Measurements from ENCODE around the gene PPP3CB. TPM values are rescaled to one million over a fixed set of nuclear protein-coding genes. Genes with fewer than 3 reads are reported as not detected.

PPP3CB gene
- total RNA-seq, 1 donor from 2014 or later = 47.0 TPM

GRCh38 chr10:73424478-73424877 is 71.3 kb downstream of the PPP3CB start:
- TF ChIP-seq, protein P1, sequence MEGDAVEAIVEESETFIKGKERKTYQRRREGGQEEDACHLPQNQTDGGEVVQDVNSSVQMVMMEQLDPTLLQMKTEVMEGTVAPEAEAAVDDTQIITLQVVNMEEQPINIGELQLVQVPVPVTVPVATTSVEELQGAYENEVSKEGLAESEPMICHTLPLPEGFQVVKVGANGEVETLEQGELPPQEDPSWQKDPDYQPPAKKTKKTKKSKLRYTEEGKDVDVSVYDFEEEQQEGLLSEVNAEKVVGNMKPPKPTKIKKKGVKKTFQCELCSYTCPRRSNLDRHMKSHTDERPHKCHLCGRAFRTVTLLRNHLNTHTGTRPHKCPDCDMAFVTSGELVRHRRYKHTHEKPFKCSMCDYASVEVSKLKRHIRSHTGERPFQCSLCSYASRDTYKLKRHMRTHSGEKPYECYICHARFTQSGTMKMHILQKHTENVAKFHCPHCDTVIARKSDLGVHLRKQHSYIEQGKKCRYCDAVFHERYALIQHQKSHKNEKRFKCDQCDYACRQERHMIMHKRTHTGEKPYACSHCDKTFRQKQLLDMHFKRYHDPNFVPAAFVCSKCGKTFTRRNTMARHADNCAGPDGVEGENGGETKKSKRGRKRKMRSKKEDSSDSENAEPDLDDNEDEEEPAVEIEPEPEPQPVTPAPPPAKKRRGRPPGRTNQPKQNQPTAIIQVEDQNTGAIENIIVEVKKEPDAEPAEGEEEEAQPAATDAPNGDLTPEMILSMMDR (IDR thresholded peaks at IDR 0.05) = no peak
- no peak for TF ChIP-seq EZH2phosphoT487 (IDR thresholded peaks at IDR 0.05)
- TF ChIP-seq EZH2 (IDR thresholded peaks at IDR 0.05) = no peak
- no peak overlapping the region for H3K9ac ChIP-seq
- Mint-ChIP-seq H3K4me3 (no peak overlapping the region), H3K27ac (no peak overlapping the region), H3K9me3 (no peaks in the 10 kb centered on the region), H3K36me3 (peaks cover 18% of the 10 kb centered on the region), H3K4me1 (no peaks in the 10 kb centered on the region), H3K27me3 (ENCODE audit: insufficient read depth, low read depth) (no peaks in the 10 kb centered on the region)
- no peaks in the 10 kb centered on the region for H3F3A ChIP-seq (ENCODE audit: low read depth)
- H3K9me3 ChIP-seq (ENCODE audit: low read depth) = no peaks in the 10 kb centered on the region
- DNase-seq (ENCODE audit: low spot score) = no peak
- H3K4me1 ChIP-seq = no peaks in the 10 kb centered on the region
- no peaks in the 10 kb centered on the region for H3K36me3 ChIP-seq
- H3K4me2 ChIP-seq = no peak overlapping the region
- H4K20me1 ChIP-seq (ENCODE audit: low read depth) = no peaks in the 10 kb centered on the region
- H2AFZ ChIP-seq (replicated peaks) = no peak overlapping the region
- H3K79me2 ChIP-seq (ENCODE audit: low read depth) = no peaks in the 10 kb centered on the region
- no peak overlapping the region for H3K27ac ChIP-seq
- H3K27me3 ChIP-seq = no peaks in the 10 kb centered on the region
- no peak overlapping the region for H3K4me3 ChIP-seq

DNA sequence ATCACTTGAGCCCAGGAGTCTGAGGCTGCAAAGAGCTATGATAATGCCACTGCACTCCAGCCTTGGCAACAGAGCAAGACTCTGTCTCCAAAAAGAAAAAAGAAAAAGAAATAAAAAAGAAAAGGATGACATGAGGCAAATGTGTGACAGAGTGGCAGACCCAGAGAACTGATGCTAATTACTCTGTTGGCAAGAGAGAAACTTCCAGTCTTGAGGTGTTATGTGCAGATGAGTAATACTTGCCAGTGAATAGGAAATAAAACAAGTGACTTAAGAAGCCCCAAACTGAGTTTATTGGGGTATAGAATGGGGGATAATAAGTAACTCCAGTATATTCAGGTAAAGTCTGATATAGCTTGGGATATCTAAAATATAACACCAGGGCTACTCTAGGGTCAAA is 72.5 kb downstream of the PPP3CB start:
- Histone ChIP-seq H3K4me1 (no peaks in the 10 kb centered on the region), H3K4me3 (no peak overlapping the region), H3K79me2 (ENCODE audit: low read depth) (no peaks in the 10 kb centered on the region), H4K20me1 (ENCODE audit: low read depth) (no peaks in the 10 kb centered on the region), H3K9ac (no peak overlapping the region), H3K9me3 (ENCODE audit: low read depth) (no peaks in the 10 kb centered on the region), H3F3A (ENCODE audit: low read depth) (no peaks in the 10 kb centered on the region), H3K27ac (no peak overlapping the region), H3K36me3 (no peaks in the 10 kb centered on the region), H2AFZ (replicated peaks) (no peak overlapping the region), H3K27me3 (no peaks in the 10 kb centered on the region), H3K4me2 (no peak overlapping the region)
- TF ChIP-seq EZH2 (IDR thresholded peaks at IDR 0.05) (no peak), EZH2phosphoT487 (IDR thresholded peaks at IDR 0.05) (no peak)
- TF ChIP-seq, protein P1 (IDR thresholded peaks at IDR 0.05) = no peak
- no peak for DNase-seq (ENCODE audit: low spot score)
- Mint-ChIP-seq H3K4me1 (no peaks in the 10 kb centered on the region), H3K27me3 (ENCODE audit: insufficient read depth, low read depth) (no peaks in the 10 kb centered on the region), H3K36me3 (peaks cover 18% of the 10 kb centered on the region), H3K9me3 (no peaks in the 10 kb centered on the region), H3K4me3 (no peak overlapping the region), H3K27ac (no peak overlapping the region)

DNA sequence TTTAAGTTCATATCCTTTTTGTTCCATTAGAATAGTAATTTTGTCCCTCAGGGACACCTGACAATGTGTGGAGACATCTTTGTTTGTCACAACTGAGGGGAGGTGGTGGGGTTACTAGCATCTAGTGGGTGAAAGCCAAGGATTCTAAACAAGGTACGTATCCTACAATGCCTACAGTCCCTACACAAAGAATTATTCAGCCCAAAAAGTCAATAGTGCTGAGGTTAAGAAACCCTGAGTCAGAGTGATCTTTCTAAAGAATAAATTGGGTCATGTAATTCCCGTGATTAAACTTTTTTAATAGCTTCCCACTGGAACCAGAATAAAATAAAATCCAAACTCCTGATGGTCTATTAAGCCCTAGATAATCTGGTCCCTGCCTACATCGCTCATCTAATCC is 79.3 kb downstream of the PPP3CB start:
- TF ChIP-seq EZH2 (IDR thresholded peaks at IDR 0.05) (no peak), EZH2phosphoT487 (IDR thresholded peaks at IDR 0.05) (no peak)
- TF ChIP-seq, protein P1 (IDR thresholded peaks at IDR 0.05) = no peak
- no peaks in the 10 kb centered on the region for H3K36me3 ChIP-seq
- H3K9ac ChIP-seq = no peak overlapping the region
- Mint-ChIP-seq H3K4me1 (peaks cover 10% of the 10 kb centered on the region), H3K4me3 (no peak overlapping the region), H3K9me3 (no peaks in the 10 kb centered on the region), H3K27me3 (ENCODE audit: insufficient read depth, low read depth) (no peaks in the 10 kb centered on the region), H3K27ac (no peak overlapping the region), H3K36me3 (peaks cover 2% of the 10 kb centered on the region)
- DNase-seq (ENCODE audit: low spot score) = no peak
- no peaks in the 10 kb centered on the region for H3K4me1 ChIP-seq
- H3F3A ChIP-seq (ENCODE audit: low read depth) = peaks cover 11% of the 10 kb centered on the region
- no peaks in the 10 kb centered on the region for H3K9me3 ChIP-seq (ENCODE audit: low read depth)
- no peak overlapping the region for H2AFZ ChIP-seq (replicated peaks)
- H3K4me3 ChIP-seq = no peak overlapping the region
- H3K4me2 ChIP-seq = no peak overlapping the region
- no peaks in the 10 kb centered on the region for H3K27me3 ChIP-seq
- H3K79me2 ChIP-seq (ENCODE audit: low read depth) = peaks cover 19% of the 10 kb centered on the region
- no peak overlapping the region for H3K27ac ChIP-seq
- no peaks in the 10 kb centered on the region for H4K20me1 ChIP-seq (ENCODE audit: low read depth)

Data from neural progenitor cell (in vitro differentiated cells).